GM23338 (cell line): ENCODE data around the gene RET. TPM values are rescaled to one million over a fixed set of nuclear protein-coding genes. Genes with fewer than 3 reads are reported as not detected.

Experiments
- ATAC-seq: fragments of 200-7000 bp; cut with Tn5 transposase; 3 replicates; pipeline ENCODE4 v1.9.1; 2020
- DNase-seq: peaks from one replicate; pipeline ENCODE4 v3.0.0-alpha.2; 2015; ENCODE audit warnings: low spot score
- H2AFZ ChIP-seq: fragments of 200-600 bp; sonication (generic); 2 replicates; pipeline ENCODE4 v1.8.0; 2016; ENCODE audit warnings: antibody characterized with exemption, mild to moderate bottlenecking, moderate library complexity
- H3F3A ChIP-seq: fragments of 200-600 bp; sonication (generic); replicated peaks from 2 replicates; pipeline ENCODE4 v1.8.0; 2017; ENCODE audit warnings: antibody characterized with exemption, mixed run types, low read depth
- H3K27ac ChIP-seq: fragments of 200-600 bp; sonication (generic); 2 replicates; pipeline ENCODE4 v1.6.1; 2016; ENCODE audit warnings: low read depth
- H3K27me3 ChIP-seq: fragments of 200-600 bp; sonication (generic); 2 replicates; pipeline ENCODE4 v1.8.0; 2016; ENCODE audit warnings: mild to moderate bottlenecking, mixed run types, moderate library complexity; ENCODE audit not compliant: insufficient read depth
- H3K36me3 ChIP-seq: fragments of 200-600 bp; sonication (generic); 2 replicates; pipeline ENCODE4 v1.8.0; 2016; ENCODE audit warnings: mild to moderate bottlenecking; ENCODE audit not compliant: insufficient read depth
- H3K4me1 ChIP-seq: fragments of 200-600 bp; sonication (generic); 2 replicates; pipeline ENCODE4 v1.8.0; 2016; ENCODE audit warnings: mild to moderate bottlenecking, moderate library complexity; ENCODE audit not compliant: insufficient read depth
- H3K4me2 ChIP-seq: fragments of 200-600 bp; sonication (generic); 2 replicates; pipeline ENCODE4 v1.7.1; 2017; ENCODE audit warnings: mixed run types
- H3K4me3 ChIP-seq: fragments of 200-600 bp; sonication (generic); 2 replicates; pipeline ENCODE4 v1.6.1; 2016; ENCODE audit warnings: mixed run types
- H3K79me2 ChIP-seq: fragments of 200-600 bp; sonication (generic); replicated peaks from 2 replicates; pipeline ENCODE4 v1.8.0; 2017; ENCODE audit warnings: mild to moderate bottlenecking; ENCODE audit not compliant: insufficient read depth
- H3K9me2 ChIP-seq: fragments of 200-600 bp; sonication (generic); 2 replicates; pipeline ENCODE4 v1.8.0; 2017; ENCODE audit not compliant: insufficient read depth
- H4K20me1 ChIP-seq: fragments of 200-600 bp; sonication (generic); replicated peaks from 2 replicates; pipeline ENCODE4 v1.8.0; 2017; ENCODE audit warnings: mild to moderate bottlenecking; ENCODE audit not compliant: insufficient read depth
- H3K27ac Mint-ChIP-seq: 2 replicates; pipeline ENCODE4 v1.8.0; 2020; ENCODE audit warnings: inconsistent platforms, mild to moderate bottlenecking, moderate library complexity, mixed read lengths
- H3K27me3 Mint-ChIP-seq: 3 replicates; pipeline ENCODE4 v1.8.0; 2022; ENCODE audit warnings: low read depth, mild to moderate bottlenecking, moderate library complexity, mixed read lengths, inconsistent platforms; ENCODE audit not compliant: insufficient read depth, poor library complexity
- H3K36me3 Mint-ChIP-seq: 3 replicates; pipeline ENCODE4 v1.8.0; 2021; ENCODE audit warnings: low read depth, mild to moderate bottlenecking, inconsistent platforms, moderate library complexity, mixed read lengths
- H3K4me1 Mint-ChIP-seq: 3 replicates; pipeline ENCODE4 v1.8.0; 2020; ENCODE audit warnings: mild to moderate bottlenecking, inconsistent platforms, mixed read lengths
- H3K4me3 Mint-ChIP-seq: 3 replicates; pipeline ENCODE4 v1.8.0; 2021; ENCODE audit warnings: moderate library complexity, mild to moderate bottlenecking, inconsistent platforms, mixed read lengths
- H3K9me3 Mint-ChIP-seq: 3 replicates; pipeline ENCODE4 v1.8.0; 2020; ENCODE audit warnings: moderate library complexity, mild to moderate bottlenecking, inconsistent platforms, mixed read lengths
- CREB1 ChIP-seq: fragments of 250-450 bp; sonication (Bioruptor Pico); IDR thresholded peaks from 2 replicates; pipeline ENCODE4 v1.5.0; 2020; ENCODE audit warnings: low read depth, mild to moderate bottlenecking, moderate library complexity
- EZH2 ChIP-seq: fragments of 200-600 bp; sonication (generic); IDR thresholded peaks from one replicate; pipeline ENCODE4 v1.8.0; 2017; ENCODE audit warnings: antibody characterized with exemption, mild to moderate bottlenecking, low read depth; ENCODE audit not compliant: unreplicated experiment
- EZH2phosphoT487 ChIP-seq: fragments of 200-600 bp; sonication (generic); IDR thresholded peaks from one replicate; pipeline ENCODE4 v1.8.1; 2018; ENCODE audit warnings: antibody characterized with exemption; ENCODE audit not compliant: unreplicated experiment
- JUNB ChIP-seq: IDR thresholded peaks from one replicate; pipeline ENCODE4 v1.6.1; 2016; ENCODE audit warnings: antibody characterized with exemption; ENCODE audit not compliant: unreplicated experiment
- NANOG ChIP-seq: IDR thresholded peaks from 2 replicates; pipeline ENCODE4 v1.6.1; 2016; ENCODE audit warnings: antibody characterized with exemption, borderline replicate concordance
- POLR2AphosphoS5 ChIP-seq: IDR thresholded peaks from 2 replicates; pipeline ENCODE4 v1.6.1; 2016; ENCODE audit warnings: antibody characterized with exemption, low read depth
- STAT1 ChIP-seq: IDR thresholded peaks from one replicate; pipeline ENCODE4 v1.6.1; 2016; ENCODE audit warnings: antibody characterized with exemption; ENCODE audit not compliant: unreplicated experiment
- ZNF114 ChIP-seq: fragments of 250-450 bp; sonication (Bioruptor Pico); IDR thresholded peaks from 2 replicates; pipeline ENCODE4 v1.5.0; 2020; ENCODE audit warnings: mild to moderate bottlenecking, moderate library complexity
- ZNF331 ChIP-seq: fragments of 250-450 bp; sonication (Bioruptor Pico); IDR thresholded peaks from 2 replicates; pipeline ENCODE4 v1.5.0; 2020; ENCODE audit warnings: low read depth, mild to moderate bottlenecking, moderate library complexity
- ZNF462 ChIP-seq: fragments of 250-450 bp; sonication (Bioruptor Pico); IDR thresholded peaks from 2 replicates; pipeline ENCODE4 v1.5.0; 2020; ENCODE audit warnings: mild to moderate bottlenecking, moderate library complexity
- polyA plus RNA-seq: library from polyadenylated mRNA; unstranded; fragments of >200 nt; fragmentation: Nextera tagmentation; extraction: Ambion mirVana; gene quantifications from 2 replicates; pipeline ENCODE4 v1.2.1, GENCODE V29; 2016
- total RNA-seq: library from RNA; depleted of rRNA; stranded (reverse); fragments of >200 nt; shearing (Covaris generic); gene quantifications from 2 replicates; pipeline ENCODE4 v1.2.3, GENCODE V29; 2014
- TF ChIP-seq, protein P1 (sequence below): IDR thresholded peaks from one replicate; pipeline ENCODE4 v1.6.1; 2018; ENCODE audit warnings: antibody characterized with exemption; ENCODE audit not compliant: unreplicated experiment
- TF ChIP-seq, protein P2 (sequence below), 2 experiments: fragments of 200-600 bp in 1 of 2; sonication (generic) in 1 of 2; conservative IDR thresholded peaks; 2 replicates each; pipeline versions ENCODE4 v1.5.1 to v1.6.1; 2016 to 2017; ENCODE audit warnings: antibody characterized with exemption in 2 of 2, low read depth in 2 of 2, mild to moderate bottlenecking in 2 of 2, moderate library complexity in 1 of 2
- TF ChIP-seq, protein P3 (sequence below): IDR thresholded peaks from 2 replicates; pipeline ENCODE4 v1.6.1; 2016; ENCODE audit warnings: antibody characterized with exemption

The RET gene
- total and polyA plus RNA-seq, 2 experiments from 2014 or later: 5.5 to 9.8 TPM

GRCh38 chr10:43037440-43037839, 39.4 kb upstream of the RET start:
- no peaks in the 10 kb centered on the region for H4K20me1 ChIP-seq
- no peaks in the 10 kb centered on the region for H3K4me1 ChIP-seq
- no peak overlapping the region for H3K4me3 Mint-ChIP-seq
- H3K4me3 ChIP-seq: no peak overlapping the region
- peaks cover 11% of the 10 kb centered on the region for H3K9me3 Mint-ChIP-seq
- H3K36me3 ChIP-seq: no peaks in the 10 kb centered on the region
- no peak overlapping the region for H3K27ac ChIP-seq
- no peak overlapping the region for H3K27ac Mint-ChIP-seq
- no peak for ATAC-seq
- H3K27me3 ChIP-seq: no peaks in the 10 kb centered on the region
- no peak overlapping the region for H3K4me2 ChIP-seq
- H3K9me2 ChIP-seq: no peaks in the 10 kb centered on the region
- no peaks in the 10 kb centered on the region for H3K79me2 ChIP-seq
- peaks cover 10% of the 10 kb centered on the region for H3K27me3 Mint-ChIP-seq
- no peak overlapping the region for H2AFZ ChIP-seq
- H3K4me1 Mint-ChIP-seq: peaks cover 5% of the 10 kb centered on the region
- no peaks in the 10 kb centered on the region; the same call in 2 of the 3 replicates for H3K36me3 Mint-ChIP-seq
- TF ChIP-seq, protein P1, sequence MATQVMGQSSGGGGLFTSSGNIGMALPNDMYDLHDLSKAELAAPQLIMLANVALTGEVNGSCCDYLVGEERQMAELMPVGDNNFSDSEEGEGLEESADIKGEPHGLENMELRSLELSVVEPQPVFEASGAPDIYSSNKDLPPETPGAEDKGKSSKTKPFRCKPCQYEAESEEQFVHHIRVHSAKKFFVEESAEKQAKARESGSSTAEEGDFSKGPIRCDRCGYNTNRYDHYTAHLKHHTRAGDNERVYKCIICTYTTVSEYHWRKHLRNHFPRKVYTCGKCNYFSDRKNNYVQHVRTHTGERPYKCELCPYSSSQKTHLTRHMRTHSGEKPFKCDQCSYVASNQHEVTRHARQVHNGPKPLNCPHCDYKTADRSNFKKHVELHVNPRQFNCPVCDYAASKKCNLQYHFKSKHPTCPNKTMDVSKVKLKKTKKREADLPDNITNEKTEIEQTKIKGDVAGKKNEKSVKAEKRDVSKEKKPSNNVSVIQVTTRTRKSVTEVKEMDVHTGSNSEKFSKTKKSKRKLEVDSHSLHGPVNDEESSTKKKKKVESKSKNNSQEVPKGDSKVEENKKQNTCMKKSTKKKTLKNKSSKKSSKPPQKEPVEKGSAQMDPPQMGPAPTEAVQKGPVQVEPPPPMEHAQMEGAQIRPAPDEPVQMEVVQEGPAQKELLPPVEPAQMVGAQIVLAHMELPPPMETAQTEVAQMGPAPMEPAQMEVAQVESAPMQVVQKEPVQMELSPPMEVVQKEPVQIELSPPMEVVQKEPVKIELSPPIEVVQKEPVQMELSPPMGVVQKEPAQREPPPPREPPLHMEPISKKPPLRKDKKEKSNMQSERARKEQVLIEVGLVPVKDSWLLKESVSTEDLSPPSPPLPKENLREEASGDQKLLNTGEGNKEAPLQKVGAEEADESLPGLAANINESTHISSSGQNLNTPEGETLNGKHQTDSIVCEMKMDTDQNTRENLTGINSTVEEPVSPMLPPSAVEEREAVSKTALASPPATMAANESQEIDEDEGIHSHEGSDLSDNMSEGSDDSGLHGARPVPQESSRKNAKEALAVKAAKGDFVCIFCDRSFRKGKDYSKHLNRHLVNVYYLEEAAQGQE: no peak
- TF ChIP-seq, protein P2, sequence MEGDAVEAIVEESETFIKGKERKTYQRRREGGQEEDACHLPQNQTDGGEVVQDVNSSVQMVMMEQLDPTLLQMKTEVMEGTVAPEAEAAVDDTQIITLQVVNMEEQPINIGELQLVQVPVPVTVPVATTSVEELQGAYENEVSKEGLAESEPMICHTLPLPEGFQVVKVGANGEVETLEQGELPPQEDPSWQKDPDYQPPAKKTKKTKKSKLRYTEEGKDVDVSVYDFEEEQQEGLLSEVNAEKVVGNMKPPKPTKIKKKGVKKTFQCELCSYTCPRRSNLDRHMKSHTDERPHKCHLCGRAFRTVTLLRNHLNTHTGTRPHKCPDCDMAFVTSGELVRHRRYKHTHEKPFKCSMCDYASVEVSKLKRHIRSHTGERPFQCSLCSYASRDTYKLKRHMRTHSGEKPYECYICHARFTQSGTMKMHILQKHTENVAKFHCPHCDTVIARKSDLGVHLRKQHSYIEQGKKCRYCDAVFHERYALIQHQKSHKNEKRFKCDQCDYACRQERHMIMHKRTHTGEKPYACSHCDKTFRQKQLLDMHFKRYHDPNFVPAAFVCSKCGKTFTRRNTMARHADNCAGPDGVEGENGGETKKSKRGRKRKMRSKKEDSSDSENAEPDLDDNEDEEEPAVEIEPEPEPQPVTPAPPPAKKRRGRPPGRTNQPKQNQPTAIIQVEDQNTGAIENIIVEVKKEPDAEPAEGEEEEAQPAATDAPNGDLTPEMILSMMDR (conservative IDR thresholded peaks at IDR 0.05; ENCODE audit: low read depth in 2 of 2): no peak
- TF ChIP-seq STAT1: no peak
- TF ChIP-seq ZNF462 (CRISPR knock-in tag): no peak
- TF ChIP-seq EZH2: no peak
- no peak for TF ChIP-seq POLR2AphosphoS5
- TF ChIP-seq CREB1 (CRISPR knock-in tag): no peak
- TF ChIP-seq JUNB: no peak
- no peak for TF ChIP-seq NANOG
- TF ChIP-seq ZNF331 (CRISPR knock-in tag): no peak
- TF ChIP-seq, protein P3, sequence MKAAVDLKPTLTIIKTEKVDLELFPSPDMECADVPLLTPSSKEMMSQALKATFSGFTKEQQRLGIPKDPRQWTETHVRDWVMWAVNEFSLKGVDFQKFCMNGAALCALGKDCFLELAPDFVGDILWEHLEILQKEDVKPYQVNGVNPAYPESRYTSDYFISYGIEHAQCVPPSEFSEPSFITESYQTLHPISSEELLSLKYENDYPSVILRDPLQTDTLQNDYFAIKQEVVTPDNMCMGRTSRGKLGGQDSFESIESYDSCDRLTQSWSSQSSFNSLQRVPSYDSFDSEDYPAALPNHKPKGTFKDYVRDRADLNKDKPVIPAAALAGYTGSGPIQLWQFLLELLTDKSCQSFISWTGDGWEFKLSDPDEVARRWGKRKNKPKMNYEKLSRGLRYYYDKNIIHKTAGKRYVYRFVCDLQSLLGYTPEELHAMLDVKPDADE: no peak
- TF ChIP-seq ZNF114: no peak
- no peak for TF ChIP-seq EZH2phosphoT487
- DNase-seq: no peak
- no peaks in the 10 kb centered on the region for H3F3A ChIP-seq
